Lung (tissue), 12 donors: Measurements from ENCODE around the gene CHSY3. TPM values are rescaled to one million over a fixed set of nuclear protein-coding genes. Genes with fewer than 3 reads are reported as not detected.

Source experiments
- ATAC-seq: fragments of 200-7000 bp; cut with Tn5 transposase; one replicate; pipeline ENCODE4 v1.9.1; 2020; ENCODE audit warnings: moderate number of reproducible peaks; ENCODE audit not compliant: insufficient read depth, low FRiP score
- DNase-seq, 3 donors: peaks; one replicate each; pipeline ENCODE4 v3.0.0-alpha.2; 2013 to 2017
- H3K27ac ChIP-seq, 2 donors: one replicate each; pipeline ENCODE4 v1.5.1; 2013; ENCODE audit warnings: mild to moderate bottlenecking in 2 of 2, moderate library complexity in 2 of 2, control low read depth in 1 of 2, inconsistent platforms in 1 of 2, low read depth in 1 of 2, low read length in 1 of 2
- H3K27me3 ChIP-seq, 3 donors: one replicate each; pipeline ENCODE4 v1.5.1; 2013; ENCODE audit warnings: low read length in 2 of 3; ENCODE audit not compliant: control insufficient read depth in 3 of 3, insufficient read depth in 3 of 3
- H3K36me3 ChIP-seq, 4 donors: one replicate each; pipeline ENCODE4 v1.5.1; 2013; ENCODE audit warnings: low read length in 4 of 4, mild to moderate bottlenecking in 1 of 4, moderate library complexity in 1 of 4; ENCODE audit not compliant: control insufficient read depth in 4 of 4, insufficient read depth in 4 of 4
- H3K4me1 ChIP-seq, 5 donors: one replicate each; pipeline ENCODE4 v1.5.1; 2013; ENCODE audit warnings: low read length in 5 of 5, mild to moderate bottlenecking in 2 of 5, moderate library complexity in 1 of 5; ENCODE audit not compliant: control insufficient read depth in 5 of 5, insufficient read depth in 5 of 5
- H3K4me3 ChIP-seq: one replicate; pipeline ENCODE4 v1.5.1; 2013; ENCODE audit warnings: mild to moderate bottlenecking, control low read depth, moderate library complexity
- H3K9ac ChIP-seq, 2 donors: one replicate each; pipeline ENCODE4 v1.5.1; 2013; ENCODE audit warnings: low read length in 2 of 2, control low read depth in 1 of 2; ENCODE audit not compliant: insufficient read depth in 1 of 2
- H3K9me3 ChIP-seq, 4 donors: one replicate each; pipeline ENCODE4 v1.5.1; 2013; ENCODE audit warnings: low read length in 3 of 4, mild to moderate bottlenecking in 1 of 4, moderate library complexity in 1 of 4; ENCODE audit not compliant: control insufficient read depth in 4 of 4, insufficient read depth in 3 of 4
- CTCF ChIP-seq: IDR thresholded peaks from 2 replicates; pipeline ENCODE4 v1.5.1; 2012; ENCODE audit warnings: mild to moderate bottlenecking; ENCODE audit errors: control extremely low read depth, extremely low read depth
- WGBS, 2 donors: extraction: QIAGEN DNeasy Blood & Tissue Kit; methylation state at CpG; one replicate each; pipeline ENCODE4 v1.1.7; 2013; 5-methylcytosine and 5-hydroxymethylcytosine counted together
- polyA plus RNA-seq, 2 donors: library from polyadenylated mRNA; stranded (reverse); fragments of 200-250 nt; gene quantifications; one replicate each; pipeline ENCODE4 v1.2.1, GENCODE V29; 2013
- total RNA-seq, 2 donors: library from RNA; depleted of rRNA in 1 of 2; stranded (reverse); fragments of >200 nt in 1 of 2; gene quantifications; one replicate each; pipeline ENCODE4 v1.2.1, GENCODE V29; 2014 to 2021
- donor health status: control.
- donor health status: control.
- donor health status: Bipolar disorder and iron deficiency.
- donor health status: healthy.
- donor health status: DM: yes; HTN: yes; CAD: no.

Gene CHSY3
- total and polyA plus RNA-seq, 4 donors, result 0.41 to 6.7 (median 3.0) TPM

GRCh38 chr5:130111746-130112145 lies 207.5 kb downstream of the CHSY3 start:
- DNase-seq (no peak), ATAC-seq (no peak)
- TF ChIP-seq CTCF, result no peak
- Histone ChIP-seq H3K9me3 (no peaks in the 10 kb centered on the region), H3K27ac (no peak overlapping the region), H3K27me3 (no peaks in the 10 kb centered on the region), H3K9ac (no peak overlapping the region), H3K4me1 (no peaks in the 10 kb centered on the region), H3K4me3 (no peak overlapping the region), H3K36me3 (no peaks in the 10 kb centered on the region)
- 78 to 87% methylated on average over 3 of the region's 3 CpGs for WGBS, 2 donors

- H3K27me3 ChIP-seq, result no peaks in the 10 kb centered on the region
- ATAC-seq (no peak), DNase-seq (no peak)
- no peaks in the 10 kb centered on the region for H3K36me3 ChIP-seq
- no peak overlapping the region for H3K27ac ChIP-seq
- H3K4me1 ChIP-seq, result no peaks in the 10 kb centered on the region
- no peak overlapping the region for H3K9ac ChIP-seq
- no peaks in the 10 kb centered on the region for H3K9me3 ChIP-seq
- no peak overlapping the region for H3K4me3 ChIP-seq
- 84 to 90% methylated on average over 4 of the region's 4 CpGs for WGBS, 2 donors
- TF ChIP-seq CTCF, result no peak
Measured at GRCh38 chr5:130112246-130112645, 208.0 kb downstream of the CHSY3 start.

- no peak overlapping the region for H3K4me3 ChIP-seq
- no peak for ATAC-seq
- H3K4me1 ChIP-seq, result no peaks in the 10 kb centered on the region
- no peak for TF ChIP-seq CTCF
- H3K27me3 ChIP-seq, result no peaks in the 10 kb centered on the region
- H3K9me3 ChIP-seq, result peaks cover 0 to under 1% (median 0%) of the 10 kb centered on the region in 4 donors
- no peaks in the 10 kb centered on the region for H3K36me3 ChIP-seq
- 95% methylated on average over 8 of the region's 8 CpGs for WGBS, 2 donors
- no peak overlapping the region for H3K27ac ChIP-seq
- H3K9ac ChIP-seq, result no peak overlapping the region
- DNase-seq, result no peak
Measured at GRCh38 chr5:130115686-130116085, 211.4 kb downstream of the CHSY3 start.

- no peaks in the 10 kb centered on the region for H3K27me3 ChIP-seq
- H3K27ac ChIP-seq, result no peak overlapping the region
- WGBS, 2 donors, result 84 to 86% methylated on average over 5 of the region's 5 CpGs
- no peaks in the 10 kb centered on the region for H3K4me1 ChIP-seq
- TF ChIP-seq CTCF, result no peak
- DNase-seq (no peak), ATAC-seq (no peak)
- H3K4me3 ChIP-seq, result no peak overlapping the region
- no peaks in the 10 kb centered on the region for H3K36me3 ChIP-seq
- H3K9ac ChIP-seq, result no peak overlapping the region
- peaks cover 0 to 2% (median 0%) of the 10 kb centered on the region in 4 donors for H3K9me3 ChIP-seq
Measured at GRCh38 chr5:130116462-130116861, 212.2 kb downstream of the CHSY3 start.
